ENCODE data around the gene PFDN1.

PFDN1 gene

DNA sequence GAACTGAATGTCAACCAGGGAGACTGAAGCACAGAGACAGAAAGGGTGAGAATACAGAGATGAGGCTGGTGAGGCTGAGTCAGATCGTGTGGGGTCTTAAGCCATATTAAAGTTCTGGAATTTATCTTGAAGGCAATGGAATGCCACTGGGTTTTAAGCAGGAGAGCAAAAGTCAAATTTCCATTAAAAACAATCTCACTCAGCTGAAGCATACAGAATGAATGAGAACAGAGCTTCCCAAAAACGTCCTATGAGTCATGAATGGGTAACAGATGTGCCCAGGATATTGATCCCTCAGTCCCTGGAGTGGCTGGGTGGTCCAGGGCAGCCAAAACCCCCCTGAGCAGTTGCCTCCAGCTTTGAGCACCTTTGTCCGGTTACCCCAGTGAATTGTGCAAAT is 44.9 kb downstream of the PFDN1 start:
- DNase-seq = no peak

DNA sequence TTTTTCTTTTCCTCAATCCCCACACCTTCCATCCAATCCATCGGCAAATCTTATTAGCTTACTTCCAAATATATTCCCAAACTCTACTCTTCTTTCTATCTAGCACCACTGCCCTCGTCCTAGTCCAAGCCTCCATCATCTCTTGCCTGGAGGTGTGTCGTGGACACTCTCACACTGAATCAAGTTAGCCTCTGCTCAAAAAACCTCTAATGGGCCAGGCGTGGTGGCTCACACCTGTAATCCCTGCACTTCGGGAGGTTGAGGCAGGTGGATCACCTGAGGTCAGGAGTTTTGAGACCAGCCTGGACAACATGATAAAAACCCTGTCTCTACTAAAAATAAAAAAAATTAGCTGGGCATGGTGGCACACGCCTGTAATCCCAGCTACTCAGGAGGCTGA is 46.2 kb downstream of the PFDN1 start:
- DNase-seq = no peak

DNA sequence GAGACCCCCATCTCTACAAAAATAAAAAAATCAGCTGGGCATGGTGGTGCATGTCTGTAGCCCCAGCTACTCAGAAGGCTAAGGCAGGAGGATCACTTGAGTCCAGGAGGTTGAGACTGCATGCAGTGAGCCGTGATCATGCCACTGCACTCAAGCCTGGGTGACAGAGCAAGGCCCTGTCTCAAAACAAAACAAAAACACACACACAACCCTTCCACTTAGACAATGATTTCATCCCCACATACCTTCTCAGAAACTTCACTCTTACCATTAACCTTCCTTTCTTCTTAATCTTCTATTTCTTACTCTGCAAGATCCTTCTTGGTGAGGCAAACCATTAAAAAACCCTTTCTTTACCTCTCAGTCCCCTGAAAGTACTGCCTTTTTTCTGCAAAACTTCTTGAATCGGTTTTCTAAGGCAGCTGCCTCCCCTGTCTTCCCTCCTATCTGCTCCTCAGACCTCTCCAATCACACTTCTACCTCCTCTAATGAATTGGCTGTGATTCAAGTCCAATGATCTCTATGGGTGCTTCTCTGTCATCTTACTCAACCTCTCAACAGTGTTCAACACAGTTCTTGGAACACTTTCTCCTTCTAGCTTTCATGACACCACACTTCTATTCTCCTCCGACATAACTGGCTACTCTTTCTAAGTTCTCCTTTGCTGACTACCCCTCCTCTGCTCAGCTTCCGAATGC is 47.3 kb downstream of the PFDN1 start:
- no peak for DNase-seq

DNA sequence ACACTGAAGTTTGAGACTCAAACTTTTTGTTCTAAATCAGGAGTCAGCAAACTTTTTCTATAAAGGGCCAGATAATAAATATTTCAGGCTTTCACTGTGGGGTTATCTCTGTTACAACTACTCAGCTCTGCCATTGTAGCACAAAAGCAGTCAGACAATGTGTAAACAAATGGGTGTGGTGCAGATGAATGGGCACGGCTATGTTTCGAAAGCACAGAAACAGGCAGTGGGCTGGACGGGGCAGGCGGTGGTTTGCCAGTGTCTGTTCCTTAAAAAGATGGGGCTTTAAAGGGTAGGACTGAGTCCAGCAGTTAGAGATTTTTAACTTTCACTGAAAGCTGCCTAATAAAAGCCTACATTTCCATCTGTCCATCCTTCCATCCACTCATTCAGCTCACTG is 48.9 kb downstream of the PFDN1 start:
- peak; percentile 18 for DNase-seq

DNA sequence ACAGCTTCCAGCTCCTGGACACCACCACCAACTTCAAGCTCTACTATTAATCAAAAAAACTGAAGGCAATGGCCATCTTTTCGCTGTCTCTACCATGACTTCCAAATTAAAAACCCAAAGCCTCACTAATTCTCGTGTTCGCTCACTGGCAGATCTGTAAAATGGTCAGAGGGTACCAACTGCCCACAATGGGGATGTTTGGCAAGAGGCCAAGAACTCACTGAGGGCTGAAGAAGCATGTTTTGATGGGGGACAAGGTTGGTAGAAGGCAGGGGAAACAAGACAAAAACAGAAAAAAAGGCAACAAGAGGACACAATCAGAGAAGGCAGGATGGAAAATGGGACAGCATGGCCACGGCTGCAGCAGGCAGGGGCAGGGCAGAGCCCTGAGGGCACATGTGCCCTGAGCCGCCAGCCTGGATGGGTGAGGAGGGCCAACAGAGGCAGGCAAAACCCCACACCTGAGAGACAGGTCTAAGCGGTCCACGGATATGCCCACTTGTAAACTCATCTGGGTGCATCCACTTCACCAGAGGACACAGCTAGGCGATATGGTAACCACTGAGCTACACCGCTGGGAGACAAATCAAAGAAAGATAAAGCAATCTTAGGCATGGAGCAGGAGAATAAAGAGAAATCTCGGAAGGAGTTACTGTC is 50.3 kb downstream of the PFDN1 start:
- no peak for DNase-seq

DNA sequence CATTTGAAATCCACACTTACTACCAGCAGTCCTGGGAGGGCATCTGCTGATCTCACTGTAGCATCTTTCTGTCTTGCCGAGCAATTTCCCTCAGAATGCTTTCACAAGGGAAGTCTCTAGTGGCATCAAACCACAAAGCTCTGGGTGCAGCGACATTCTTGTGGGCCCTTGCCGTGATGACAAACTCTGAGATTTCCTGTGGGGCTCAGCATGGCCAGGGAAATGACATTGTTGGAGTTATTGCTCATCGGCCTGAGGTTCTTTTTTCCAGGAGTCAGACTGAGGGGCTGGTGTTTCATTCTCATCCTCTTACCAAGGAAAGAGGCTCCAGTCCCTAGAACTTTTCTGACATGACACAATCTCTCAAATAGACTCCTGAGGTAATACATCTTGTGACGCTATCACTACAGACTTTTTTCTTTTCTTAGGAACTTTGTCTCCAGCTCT is 51.4 kb downstream of the PFDN1 start:
- DNase-seq = peak; percentile 31

DNA sequence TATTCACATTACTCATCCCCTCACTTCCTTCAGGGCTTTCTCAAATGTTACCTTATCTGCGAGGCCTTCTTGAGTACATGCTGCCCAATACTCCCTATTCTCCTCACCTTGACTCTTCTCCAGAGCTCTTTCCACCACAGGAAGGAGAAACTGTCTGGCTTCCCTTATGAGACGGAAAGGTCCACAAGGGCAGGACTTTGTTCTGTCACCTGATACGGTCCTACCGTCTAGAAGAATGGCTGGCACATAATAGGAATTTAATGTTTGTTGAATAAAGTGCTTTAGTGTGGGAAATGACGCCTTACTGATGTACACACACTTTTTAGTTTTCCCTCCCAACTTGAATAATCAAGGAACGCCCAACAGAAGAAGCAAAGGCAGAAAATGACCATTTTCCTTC is 52.5 kb downstream of the PFDN1 start:
- DNase-seq = no peak

DNA sequence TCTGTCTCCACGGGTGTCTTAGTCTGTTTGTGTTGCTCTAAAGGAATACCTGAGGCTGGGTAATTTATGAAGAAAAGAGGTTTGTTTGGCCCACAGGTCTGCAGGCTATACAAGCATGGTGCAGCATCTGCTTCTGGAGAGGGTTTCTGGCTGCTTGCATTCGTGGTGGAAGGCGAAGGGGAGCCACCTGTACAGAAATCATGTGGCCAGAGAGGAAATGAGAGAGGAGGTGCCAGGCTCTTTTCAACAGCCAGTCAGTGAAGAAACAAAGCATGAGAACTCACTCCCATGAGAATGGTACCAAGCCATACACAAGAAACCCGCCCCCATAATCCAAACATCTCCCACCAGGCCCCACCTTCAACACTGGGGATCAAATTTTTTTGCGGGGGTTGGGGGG is 53.4 kb downstream of the PFDN1 start:
- DNase-seq = no peak

DNA sequence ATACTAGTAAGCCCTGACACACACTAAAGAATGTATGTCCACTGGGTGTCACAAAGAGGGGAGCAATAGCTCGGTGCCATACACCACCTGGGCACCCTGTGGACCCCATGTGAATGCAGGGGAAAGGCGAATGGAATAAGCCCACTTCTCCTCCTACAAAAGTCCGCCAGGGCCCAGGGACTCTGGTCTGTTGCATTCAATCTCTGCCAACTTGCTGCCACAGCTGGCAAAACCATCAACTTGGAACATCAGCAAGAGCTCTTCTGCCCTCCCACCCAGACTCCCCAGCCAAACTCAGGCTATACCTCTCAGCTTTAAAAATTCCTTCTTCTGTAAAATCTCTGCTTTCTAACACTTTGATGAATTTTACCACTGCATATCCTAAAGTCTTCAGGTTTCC is 54.5 kb downstream of the PFDN1 start:
- DNase-seq = no peak

DNA sequence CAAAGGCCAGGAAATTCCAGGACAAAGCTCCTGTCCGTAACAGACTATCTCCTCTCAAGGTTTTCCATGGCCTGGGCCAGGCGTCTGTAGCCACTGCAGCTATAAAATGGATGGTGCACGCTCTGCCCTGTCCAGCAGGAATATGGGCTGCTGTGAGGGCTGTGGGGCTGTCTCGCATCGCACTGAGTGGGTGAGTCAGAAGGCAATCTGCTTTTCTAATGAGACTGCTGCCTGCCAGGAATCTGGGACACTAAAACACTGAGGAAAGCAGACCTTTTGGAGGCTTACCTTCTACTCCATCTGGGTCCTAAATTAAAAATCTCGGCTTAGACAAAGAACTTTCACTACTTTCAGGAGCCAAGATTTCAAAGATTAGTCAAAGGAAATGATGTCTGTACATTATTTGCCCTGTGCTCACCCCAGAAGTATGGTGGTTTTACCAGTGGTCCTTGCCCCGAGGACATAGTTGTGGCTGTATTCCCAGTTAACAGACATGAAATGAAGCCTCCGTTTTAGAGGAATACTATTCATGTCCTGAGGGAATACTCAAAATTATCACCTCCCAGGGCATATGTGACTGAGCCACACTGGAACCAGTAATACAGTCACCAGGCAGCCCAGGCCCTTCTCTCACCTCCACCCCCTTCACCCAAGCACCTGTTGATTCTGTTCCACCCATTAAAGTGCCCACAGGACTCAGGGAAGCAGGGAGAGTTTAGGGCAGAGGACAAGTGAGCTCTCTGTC is 56.4 kb downstream of the PFDN1 start:
- DNase-seq = no peak

DNA sequence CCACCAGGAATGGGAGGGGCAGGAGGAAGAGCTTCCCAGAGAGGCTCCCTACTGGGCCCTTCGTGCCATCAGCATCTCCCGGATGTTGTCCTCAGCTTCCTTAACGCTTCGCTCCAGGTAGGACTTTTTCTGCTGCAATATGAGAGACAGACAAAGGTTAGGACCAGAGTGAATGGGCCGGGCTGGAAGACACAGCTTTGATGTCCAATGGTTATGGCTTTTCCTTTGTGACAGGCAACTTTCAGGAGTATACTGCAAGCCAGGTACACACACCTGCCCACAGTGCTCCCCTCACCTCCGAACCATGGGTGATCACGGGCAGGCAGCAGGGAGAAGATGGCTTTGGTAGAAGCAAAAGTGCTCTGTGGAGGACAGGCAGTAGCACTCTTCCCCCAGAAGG is 57.0 kb downstream of the PFDN1 start:
- DNase-seq = no peak

DNA sequence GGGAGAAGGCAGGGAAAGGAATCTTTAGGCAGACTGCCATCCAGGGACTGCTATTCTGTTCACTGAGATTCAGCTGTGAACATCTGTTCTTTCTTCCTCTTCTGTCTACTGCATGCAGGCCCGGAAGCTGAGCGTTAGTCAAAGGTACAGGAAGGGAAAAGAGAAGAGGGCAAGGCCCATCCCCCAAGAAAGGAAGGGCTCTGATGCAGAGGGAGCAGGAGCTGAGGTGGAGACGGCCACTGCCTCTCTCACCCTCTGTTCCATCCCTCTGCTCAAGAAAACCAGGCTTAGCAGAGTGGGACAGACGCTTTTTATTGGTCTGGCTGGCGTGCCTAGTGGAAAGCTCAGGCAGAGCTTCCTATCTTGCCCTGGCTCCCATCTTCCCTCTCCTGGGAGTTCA is 57.6 kb downstream of the PFDN1 start:
- peak; percentile 24 for DNase-seq

DNA sequence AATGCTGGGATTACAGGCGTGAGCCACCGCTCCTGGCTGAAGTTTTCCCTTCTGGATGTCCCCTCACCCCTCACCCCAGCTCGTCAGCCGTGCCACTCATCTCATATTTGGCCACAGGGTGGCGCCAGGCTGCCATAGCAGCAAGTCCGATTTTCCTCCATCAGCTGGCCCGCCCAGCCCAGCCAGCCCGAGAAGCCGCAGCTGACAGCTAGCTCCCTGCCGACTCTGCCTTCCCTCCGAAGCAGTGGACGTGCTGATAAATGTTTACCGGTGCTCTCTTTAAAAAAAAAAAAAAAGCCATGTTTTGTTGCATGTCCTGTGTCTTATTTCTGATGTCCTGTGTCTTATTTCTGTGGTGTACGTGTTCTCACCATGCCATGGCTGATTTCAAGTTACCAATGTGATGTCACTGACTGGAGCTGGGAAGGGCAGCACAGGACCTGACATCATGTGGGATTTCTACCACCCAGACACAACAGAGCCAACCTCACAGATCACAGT is 58.3 kb downstream of the PFDN1 start:
- peak; percentile 91 for DNase-seq

DNA sequence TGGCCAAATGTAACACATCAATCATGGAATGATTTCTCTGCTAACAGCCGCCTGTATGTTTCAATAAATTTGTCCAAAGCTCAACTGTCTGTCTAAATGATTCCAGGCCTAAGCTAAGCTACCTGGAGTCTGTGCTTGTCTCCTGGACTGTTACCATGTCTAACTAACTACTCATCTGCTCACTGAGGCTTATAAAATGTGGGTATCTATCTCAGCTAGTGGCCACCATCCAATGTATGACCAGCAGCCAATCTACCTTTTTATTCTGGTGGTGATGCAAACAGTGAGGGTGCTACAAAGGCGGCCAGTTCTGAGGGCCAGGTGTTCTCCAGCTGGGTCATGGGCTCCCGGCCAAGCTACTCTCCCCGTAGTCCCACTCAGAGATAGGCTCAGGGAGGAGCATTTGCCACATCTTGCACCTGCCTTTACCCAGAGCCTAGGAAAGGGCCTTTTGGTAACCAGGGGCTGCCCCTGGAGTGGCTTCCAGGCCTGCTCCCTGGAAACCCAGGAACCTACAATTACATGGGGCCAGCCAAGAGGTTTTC is 59.1 kb downstream of the PFDN1 start:
- DNase-seq = no peak

DNA sequence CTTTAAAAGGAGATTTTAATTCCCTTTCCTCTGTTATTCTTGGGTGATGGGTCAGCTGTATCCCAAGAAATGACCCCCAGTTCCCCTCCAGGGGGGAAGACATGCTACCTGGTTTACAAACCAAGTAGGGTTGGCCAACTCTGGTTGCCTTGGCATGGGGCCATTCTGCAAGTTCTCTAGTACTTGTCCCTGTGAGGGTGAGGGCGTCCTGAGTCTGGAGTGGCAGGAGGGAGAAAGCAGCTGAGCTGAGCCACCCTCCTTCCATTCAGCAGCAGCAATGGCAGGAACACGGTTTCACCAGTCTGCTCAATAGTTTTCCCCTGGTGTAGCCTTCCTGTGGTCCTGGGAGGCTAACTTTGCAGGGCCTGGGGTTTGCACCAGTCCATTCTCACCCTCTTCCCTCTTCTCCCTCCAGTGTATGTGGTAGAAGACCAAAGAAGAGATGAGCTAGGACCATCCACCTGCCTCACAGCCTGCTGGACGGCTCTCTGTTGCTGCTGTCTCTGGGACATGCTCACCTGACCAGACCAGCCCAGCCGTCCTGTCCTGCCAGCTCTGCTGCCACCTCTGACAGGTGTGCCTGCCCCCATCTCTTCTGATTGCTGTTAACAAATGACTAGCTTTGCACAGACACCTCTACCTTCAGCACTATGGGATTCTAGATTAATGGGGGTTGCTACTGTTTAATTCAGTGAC is 59.9 kb downstream of the PFDN1 start:
- no peak for DNase-seq

DNA sequence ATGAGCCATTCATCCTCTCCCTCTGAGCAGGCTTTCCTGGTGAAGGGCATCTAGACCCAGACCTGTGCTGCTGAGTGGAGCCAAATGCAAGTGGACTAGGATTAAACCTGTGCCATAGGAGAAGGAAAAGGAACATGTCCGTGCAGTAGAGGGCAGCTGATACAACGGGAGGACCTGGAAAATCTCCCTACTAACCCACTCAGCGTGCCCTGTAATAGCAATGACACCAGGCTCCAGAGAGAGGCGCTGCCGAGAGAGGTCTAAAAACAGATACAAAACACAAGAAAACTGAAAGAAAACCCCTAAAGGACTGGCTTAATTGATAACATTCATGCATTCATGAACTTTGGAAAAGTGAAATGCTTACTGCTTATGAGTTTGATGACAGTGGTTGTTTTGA is 60.8 kb downstream of the PFDN1 start:
- DNase-seq = no peak

DNA sequence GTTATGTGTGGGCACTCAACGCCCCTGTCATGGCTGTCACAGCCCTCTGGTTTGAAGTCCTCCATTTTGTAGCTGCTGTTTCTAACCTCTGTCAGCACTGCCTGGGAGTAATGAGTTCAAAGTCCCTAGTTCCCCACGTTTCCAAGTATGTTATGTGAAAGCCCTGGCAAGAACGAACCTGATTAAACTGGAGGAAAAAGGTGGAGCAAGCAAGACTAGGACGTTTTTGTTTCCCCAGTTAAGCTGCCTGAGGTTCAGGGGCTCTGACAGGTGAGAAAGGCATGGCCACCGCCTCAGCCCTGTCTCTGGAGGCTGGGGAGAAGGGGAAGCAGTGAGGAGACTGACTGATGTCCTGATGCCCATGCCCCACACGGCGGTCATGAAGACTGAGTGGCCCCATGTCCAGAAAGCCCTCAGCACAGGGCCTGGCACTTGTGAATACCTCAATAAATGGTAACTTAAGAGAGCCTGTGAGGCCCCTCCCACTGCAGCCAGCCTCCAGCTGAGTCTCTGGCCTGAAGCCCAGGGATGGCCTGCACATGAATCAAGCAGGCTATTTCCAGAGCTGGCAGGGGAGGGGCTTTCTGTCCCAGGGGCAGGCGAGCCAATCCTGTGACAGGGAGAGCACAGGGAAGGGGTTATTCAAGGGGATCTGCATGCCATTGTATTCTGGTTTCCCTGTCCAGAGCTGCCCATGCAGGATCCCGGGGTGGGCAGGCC is 61.8 kb downstream of the PFDN1 start:
- peak; percentile 56 for DNase-seq

DNA sequence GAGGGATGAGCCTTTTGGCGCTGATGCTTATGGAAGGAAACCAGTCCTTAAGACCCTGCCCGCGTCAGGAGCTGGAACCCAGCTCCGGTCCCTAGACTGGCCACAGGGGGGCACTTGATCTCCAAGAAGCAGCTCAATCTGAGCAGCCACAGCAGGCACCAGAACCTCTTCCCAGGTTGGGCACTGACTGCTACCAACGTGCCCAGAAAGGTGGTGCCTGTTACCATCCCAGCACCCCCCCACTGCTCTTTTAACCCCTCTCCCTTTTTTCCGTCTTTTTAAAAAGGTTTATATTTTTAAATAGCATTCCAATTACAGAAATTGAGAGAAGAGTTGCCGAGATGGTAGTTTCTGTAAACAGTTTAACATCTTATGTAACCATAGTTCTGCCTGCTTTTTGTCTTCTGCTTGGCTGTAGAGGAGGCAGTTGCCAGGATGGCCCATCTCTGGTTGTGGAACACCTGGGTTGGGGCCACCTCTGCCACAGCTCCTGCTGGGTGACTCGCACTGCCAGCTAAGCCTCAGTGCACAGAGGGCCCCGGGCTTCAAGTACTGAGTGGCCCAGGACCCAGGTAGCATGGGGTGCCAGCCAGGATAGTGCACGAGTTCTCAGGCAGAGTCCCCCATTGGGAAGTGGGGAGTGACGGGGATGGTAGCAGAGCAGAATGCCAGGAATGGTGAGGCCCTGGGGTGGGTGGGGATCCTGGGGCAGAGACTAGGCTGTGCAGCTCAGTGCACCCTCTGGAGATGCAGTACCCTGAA is 62.8 kb downstream of the PFDN1 start:
- DNase-seq = peak; percentile 80

DNA sequence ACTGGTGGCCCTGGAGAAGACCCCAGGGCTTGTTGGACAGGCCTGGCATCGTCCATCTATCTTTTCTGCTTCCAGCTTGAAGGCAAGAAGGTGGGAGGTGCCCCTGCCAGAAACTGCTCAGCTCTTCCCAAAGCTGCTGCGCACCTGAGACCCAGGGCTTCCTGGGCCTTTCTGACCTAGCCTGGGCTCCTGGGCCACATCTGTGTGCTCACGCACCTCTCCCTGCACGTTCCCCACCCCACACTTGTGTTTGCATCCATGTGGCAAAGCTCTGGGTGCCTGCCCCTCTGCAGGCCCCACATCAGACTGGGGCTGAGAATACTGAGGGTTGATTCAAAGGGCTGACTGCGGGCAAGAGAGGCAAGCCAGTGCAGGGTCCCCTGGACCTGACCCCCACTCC is 63.4 kb downstream of the PFDN1 start:
- no peak for DNase-seq

DNA sequence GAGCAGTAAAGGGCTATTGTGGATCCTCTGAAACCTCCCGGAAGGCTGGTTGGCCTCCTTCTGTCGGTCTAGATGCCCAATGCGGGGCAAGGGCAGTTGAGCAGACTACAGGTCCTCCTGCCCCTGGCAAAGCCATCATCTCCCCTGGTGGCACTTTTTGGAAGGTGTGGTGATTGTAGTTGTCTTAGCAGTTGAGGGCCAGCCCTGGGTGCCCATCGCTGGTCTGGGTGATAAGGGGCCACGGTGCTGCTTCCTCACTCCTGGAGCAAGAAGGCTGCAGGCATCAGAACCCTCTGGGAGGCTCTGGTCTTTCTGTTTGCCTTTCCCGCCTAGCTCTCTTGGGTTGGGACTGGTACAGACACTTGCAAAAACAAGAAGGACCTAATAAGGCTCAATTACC is 64.1 kb downstream of the PFDN1 start:
- no peak for DNase-seq

DNA sequence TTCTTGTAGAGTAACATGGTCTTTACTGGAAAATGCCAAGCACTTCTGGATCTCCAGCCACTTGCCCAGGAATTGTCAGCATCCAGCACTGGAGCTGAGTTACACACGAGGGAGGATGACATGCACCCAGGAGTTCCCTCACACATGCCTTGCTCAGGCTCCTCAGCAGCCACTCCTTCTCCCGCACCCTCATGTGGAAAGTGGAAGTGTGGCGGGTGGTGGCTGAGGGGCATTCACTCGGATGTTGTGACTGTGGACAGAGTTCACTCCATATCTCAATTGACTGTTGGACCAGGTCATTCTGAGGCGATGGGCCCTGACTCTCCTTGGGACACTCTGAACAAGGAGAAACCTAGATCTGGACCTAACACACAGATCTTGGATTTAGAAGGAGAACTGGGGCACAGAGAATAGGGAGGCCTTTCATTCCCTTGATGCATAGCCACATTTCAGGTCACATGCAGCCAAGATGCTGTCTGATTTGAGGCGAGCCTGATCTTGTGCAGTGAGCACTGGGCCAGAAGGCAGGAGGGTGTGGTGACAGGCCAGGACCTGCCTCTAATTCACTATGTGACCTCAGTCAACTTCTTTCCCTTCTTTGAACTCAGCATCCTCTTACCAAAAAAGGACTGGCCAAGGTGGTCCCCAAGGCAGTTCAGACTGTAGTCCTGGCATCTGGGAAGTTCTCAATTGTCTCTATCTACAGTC is 65.9 kb downstream of the PFDN1 start:
- DNase-seq = no peak

Data from hematopoietic multipotent progenitor cell treated with erythropoietin and hydrocortisone succinate and interleukin-3 and kit ligand, for 6 days (in vitro differentiated cells).